C1 segment of cervical spinal cord (tissue), 14 donors: ENCODE measurements around the gene EFCAB13.
A peak's percentile ranks its signal among the peaks of the same experiment; 100 is the strongest.

Experiments
- DNase-seq, 14 donors: peaks; one replicate each; lab custom pipeline; 2025; lab: John Stamatoyannopoulos, UW

Gene EFCAB13

GRCh38 chr17:47291242-47291873, 32.4 kb upstream of the EFCAB13 start:
- no peak for DNase-seq

- DNase-seq = no peak
Observed at GRCh38 chr17:47292206-47292605, 31.5 kb upstream of the EFCAB13 start.

GRCh38 chr17:47295037-47295873, 28.5 kb upstream of the EFCAB13 start:
- peak in 10 of 14 donors; percentile 18 to 75 (median 64) for DNase-seq

- DNase-seq = peak in 2 of 14 donors; percentile 43 to 75
Observed at GRCh38 chr17:47295874-47296255, 27.9 kb upstream of the EFCAB13 start.

- no peak for DNase-seq
Observed at GRCh38 chr17:47297661-47298400, 25.9 kb upstream of the EFCAB13 start.

GRCh38 chr17:47298712-47299111, 25.0 kb upstream of the EFCAB13 start:
- no peak for DNase-seq

- DNase-seq = no peak
Observed at GRCh38 chr17:47299239-47299910, 24.4 kb upstream of the EFCAB13 start.

GRCh38 chr17:47300718-47301117, 23.0 kb upstream of the EFCAB13 start:
- DNase-seq = no peak

GRCh38 chr17:47301161-47301560, 22.6 kb upstream of the EFCAB13 start:
- DNase-seq = no peak

- no peak for DNase-seq
Observed at GRCh38 chr17:47301831-47302230, 21.9 kb upstream of the EFCAB13 start.

- DNase-seq = no peak
Observed at GRCh38 chr17:47304186-47304585, 19.6 kb upstream of the EFCAB13 start.

- DNase-seq = no peak
Observed at GRCh38 chr17:47305302-47305923, 18.3 kb upstream of the EFCAB13 start.

- no peak for DNase-seq
Observed at GRCh38 chr17:47310186-47310733, 13.5 kb upstream of the EFCAB13 start.

- DNase-seq = no peak
Observed at GRCh38 chr17:47311420-47311819, 12.3 kb upstream of the EFCAB13 start.

GRCh38 chr17:47315451-47316266, 8.1 kb upstream of the EFCAB13 start:
- DNase-seq = peak in 3 of 14 donors; percentile 2 to 5 (median 3)

GRCh38 chr17:47316311-47316710, 7.4 kb upstream of the EFCAB13 start:
- DNase-seq = no peak

- DNase-seq = no peak
Observed at GRCh38 chr17:47317119-47317518, 6.6 kb upstream of the EFCAB13 start.

GRCh38 chr17:47318197-47318918, 5.4 kb upstream of the EFCAB13 start:
- DNase-seq = no peak

GRCh38 chr17:47320879-47321502, 2.8 kb upstream of the EFCAB13 start:
- DNase-seq = no peak
